HepG2 (cell line): Measurements from ENCODE around the gene CYLD. TPM values are rescaled to one million over a fixed set of nuclear protein-coding genes. Genes with fewer than 3 reads are reported as not detected.

Experiments
- ARID5B ChIP-seq: IDR thresholded peaks from 2 replicates; pipeline ENCODE4 v1.4.0; 2020; ENCODE audit warnings: mild to moderate bottlenecking, missing genetic modification reagents
- FOSL2 ChIP-seq: sonication (generic); formaldehyde crosslinking; IDR thresholded peaks from 2 replicates; pipeline ENCODE4 v1.4.0; 2020; ENCODE audit warnings: missing genetic modification reagents
- MEF2D ChIP-seq: sonication (generic); formaldehyde crosslinking; IDR thresholded peaks from 2 replicates; pipeline ENCODE4 v1.5.1; 2020; ENCODE audit warnings: mild to moderate bottlenecking, missing genetic modification reagents
- POLR2G ChIP-seq: fragments of 200-400 bp; formaldehyde crosslinking; IDR thresholded peaks from 2 replicates; pipeline ENCODE4 v1.6.1; 2018; ENCODE audit warnings: mild to moderate bottlenecking, low read depth, low read length, moderate library complexity
- SMARCE1 ChIP-seq: fragments of 450-650 bp; IDR thresholded peaks from 2 replicates; pipeline ENCODE4 v1.6.1; 2017; ENCODE audit warnings: borderline replicate concordance
- ZBTB10 ChIP-seq: sonication (generic); formaldehyde crosslinking; IDR thresholded peaks from 2 replicates; pipeline ENCODE4 v1.4.0; 2020; ENCODE audit warnings: missing genetic modification reagents, borderline replicate concordance
- ZFP90 ChIP-seq: sonication (generic); formaldehyde crosslinking; IDR thresholded peaks from 2 replicates; pipeline ENCODE4 v1.8.0; 2022; ENCODE audit warnings: missing genetic modification reagents, mild to moderate bottlenecking, inconsistent platforms, borderline replicate concordance
- ZNF816 ChIP-seq: sonication (generic); formaldehyde crosslinking; IDR thresholded peaks from 2 replicates; pipeline ENCODE4 v1.8.0; 2022; ENCODE audit warnings: missing genetic modification reagents, mild to moderate bottlenecking, borderline replicate concordance
- ZSCAN12 ChIP-seq: sonication (generic); formaldehyde crosslinking; IDR thresholded peaks from 2 replicates; pipeline ENCODE4 v1.9.0; 2021; ENCODE audit warnings: mild to moderate bottlenecking, missing genetic modification reagents
- polyA plus RNA-seq, 8 experiments: library from polyadenylated mRNA; depleted of rRNA in 3 of 8; stranded (reverse) in 7 of 8; unstranded in 1 of 8; fragments of >200 nt; fragmentation: Illumina TruSeq in 4 of 8; extraction: Trizol in 4 of 8; gene quantifications; 2 replicates each; pipeline versions ENCODE4 v1.2.1 to v1.2.3, GENCODE V29; 2011 to 2016; ENCODE audit warnings: low read depth in 4 of 8, missing spikeins in 1 of 8, mixed read lengths in 1 of 8; ENCODE audit not compliant: insufficient read depth in 1 of 8
- total RNA-seq, 5 experiments: library from RNA; depleted of rRNA; stranded (reverse); fragments of >200 nt; fragmentation: Illumina TruSeq; extraction: Trizol; gene quantifications; 2 replicates each; pipeline ENCODE4 v1.2.3, GENCODE V29; 2016; ENCODE audit warnings: low read depth in 1 of 5

Gene CYLD
- total and polyA plus RNA-seq, 2 of the 13 experiments (the other 11 are each of a cell fraction or from before 2014, with no cell fraction given) = 6.1 to 11.4 TPM

- TF ChIP-seq FOSL2 (CRISPR knock-in tag) (no peak), MEF2D (no peak), ZNF816 (CRISPR knock-in tag) (no peak), ZBTB10 (CRISPR knock-in tag) (no peak), ARID5B (CRISPR knock-in tag) (no peak), ZFP90 (no peak), SMARCE1 (no peak), POLR2G (no peak), ZSCAN12 (CRISPR knock-in tag) (no peak)
Observed at GRCh38 chr16:50820225-50820624, 78.3 kb downstream of the CYLD start (continued).
